Left lung (tissue), 10 donors: Measurements from ENCODE around the gene ATRNL1. TPM values are rescaled to one million over a fixed set of nuclear protein-coding genes. Genes with fewer than 3 reads are reported as not detected.

Experiments
- ATAC-seq: fragments of 200-7000 bp; cut with Tn5 transposase; one replicate; pipeline ENCODE4 v1.9.1; 2020; ENCODE audit warnings: moderate library complexity
- DNase-seq, 4 donors: peaks; one replicate each; pipeline ENCODE4 v3.0.0-alpha.2; 2013 to 2020
- H3K27ac ChIP-seq, 2 donors: fragments of 200-600 bp; sonication (generic) in 1 of 2; one replicate each; pipeline versions ENCODE4 v1.5.0 to v1.8.0; 2020 to 2021
- H3K27me3 ChIP-seq, 2 donors: fragments of 200-600 bp; sonication (generic) in 1 of 2; one replicate each; pipeline versions ENCODE4 v1.5.0 to v1.8.0; 2020 to 2021
- H3K36me3 ChIP-seq, 2 donors: fragments of 200-600 bp; sonication (generic) in 1 of 2; one replicate each; pipeline versions ENCODE4 v1.5.0 to v1.8.0; 2020 to 2021
- H3K4me1 ChIP-seq, 2 donors: fragments of 200-600 bp; one replicate each; pipeline ENCODE4 v1.8.0; 2021
- H3K4me3 ChIP-seq, 2 donors: fragments of 200-600 bp; sonication (generic) in 1 of 2; one replicate each; pipeline versions ENCODE4 v1.5.0 to v1.8.0; 2020 to 2021; ENCODE audit warnings: mild to moderate bottlenecking in 1 of 2
- H3K9me3 ChIP-seq, 2 donors: fragments of 200-600 bp; sonication (generic) in 1 of 2; one replicate each; pipeline versions ENCODE4 v1.5.0 to v1.8.0; 2020 to 2021
- CTCF ChIP-seq, 2 donors: fragments of 200-600 bp; sonication (generic) in 1 of 2; IDR thresholded peaks; one replicate each; pipeline versions ENCODE4 v1.5.0 to v1.8.0; 2021; ENCODE audit warnings: antibody characterized with exemption in 2 of 2
- intact Hi-C, 2 donors: fragments of 100-400 bp; cut with DNase I; formaldehyde crosslinking; loops; one replicate each; pipeline versions ENCODE4 v1.11.2 to v1.14.2; 2022
- polyA plus RNA-seq, 6 donors: library from polyadenylated mRNA; unstranded; fragments of 120-200 nt; gene quantifications; one replicate each; pipeline ENCODE4 v1.2.1, GENCODE V29; 2013; ENCODE audit not compliant: insufficient read length in 6 of 6
- total RNA-seq, 2 donors: library from RNA; stranded (reverse); fragmentation: NEBNext Ultra II Directional; extraction: Animal tissue kit (Norgen Biotek cat#: 25700); gene quantifications; one replicate each; pipeline ENCODE4 v1.2.1, GENCODE V29; 2021
- donor health status: DM: no; HTN: yes; CAD: no.
- donor health status: DM: no; HTN: no; CAD: no.

Gene ATRNL1
- total and polyA plus RNA-seq, 8 donors, result 0.26 to 6.7 (median 5.1) TPM

- Histone ChIP-seq H3K36me3 (no peaks in the 10 kb centered on the region), H3K27me3 (no peaks in the 10 kb centered on the region), H3K9me3 (no peaks in the 10 kb centered on the region), H3K27ac (no peak overlapping the region), H3K4me1 (no peaks in the 10 kb centered on the region), H3K4me3 (no peak overlapping the region)
- ATAC-seq, result no peak
- no peak for TF ChIP-seq CTCF (IDR thresholded peaks at IDR 0.05)
- DNase-seq, result no peak
- intact Hi-C loops, result no loop called here
Observed at GRCh38 chr10:115964827-115965226, 871.7 kb downstream of the ATRNL1 start.

- no peaks in the 10 kb centered on the region for H3K27me3 ChIP-seq
- no peak overlapping the region for H3K27ac ChIP-seq
- H3K9me3 ChIP-seq, result no peaks in the 10 kb centered on the region
- H3K36me3 ChIP-seq, result no peaks in the 10 kb centered on the region
- no peaks in the 10 kb centered on the region for H3K4me1 ChIP-seq
- DNase-seq (no peak), ATAC-seq (no peak)
- no peak overlapping the region for H3K4me3 ChIP-seq
- intact Hi-C loops, result no loop called here
- TF ChIP-seq CTCF (IDR thresholded peaks at IDR 0.05), result no peak
Observed at GRCh38 chr10:115965376-115965775, 872.2 kb downstream of the ATRNL1 start.

- DNase-seq (no peak), ATAC-seq (no peak)
- no peaks in the 10 kb centered on the region for H3K27me3 ChIP-seq
- intact Hi-C loops, result no loop called here
- H3K27ac ChIP-seq, result no peak overlapping the region
- H3K4me3 ChIP-seq, result no peak overlapping the region
- H3K4me1 ChIP-seq, result no peaks in the 10 kb centered on the region
- no peak for TF ChIP-seq CTCF (IDR thresholded peaks at IDR 0.05)
- H3K36me3 ChIP-seq, result no peaks in the 10 kb centered on the region
- H3K9me3 ChIP-seq, result no peaks in the 10 kb centered on the region
Observed at GRCh38 chr10:115968236-115968635, 875.1 kb downstream of the ATRNL1 start.

- H3K27me3 ChIP-seq, result no peaks in the 10 kb centered on the region
- no peaks in the 10 kb centered on the region for H3K36me3 ChIP-seq
- intact Hi-C loops, result no loop called here
- no peak for TF ChIP-seq CTCF (IDR thresholded peaks at IDR 0.05)
- ATAC-seq, result no peak
- H3K4me3 ChIP-seq, result no peak overlapping the region
- no peaks in the 10 kb centered on the region for H3K4me1 ChIP-seq
- DNase-seq, result no peak
- no peak overlapping the region for H3K27ac ChIP-seq
- no peaks in the 10 kb centered on the region for H3K9me3 ChIP-seq
Observed at GRCh38 chr10:115969591-115969990, 876.4 kb downstream of the ATRNL1 start.

- ATAC-seq, result no peak
- intact Hi-C loops, result no loop called here
- Histone ChIP-seq H3K4me1 (no peaks in the 10 kb centered on the region), H3K4me3 (no peak overlapping the region), H3K27ac (no peak overlapping the region), H3K27me3 (no peaks in the 10 kb centered on the region), H3K9me3 (no peaks in the 10 kb centered on the region), H3K36me3 (no peaks in the 10 kb centered on the region)
- no peak for DNase-seq
- TF ChIP-seq CTCF (IDR thresholded peaks at IDR 0.05), result no peak
Observed at GRCh38 chr10:115971921-115972320, 878.8 kb downstream of the ATRNL1 start.
